Stimulated activated effector memory CD8-positive, alpha-beta T cell treated with anti-CD3 and anti-CD28 coated beads, Interleukin-12 subunit alpha, Interleukin-12 subunit beta, amount 100 ng/mL, for 72 hours (primary cell): Measurements from ENCODE around the gene FRMD4A.
"Not testable (repeated sequence)": the region's sequence is repeated elsewhere in the genome, so short reads cannot be mapped to it uniquely, and the experiment has no call there.

Source experiments
- ATAC-seq: fragments of 150-1000 bp; cut with Tn5 transposase; 2 replicates; pipeline ENCODE4 v1.10.0; 2021
- DNase-seq, 2 donors: peaks; one replicate each; pipeline ENCODE4 v3.0.0; 2021 to 2022; ENCODE audit warnings: low spot score in 2 of 2
- H3K27ac Mint-ChIP-seq: one replicate; pipeline ENCODE4 v1.8.0; 2022; ENCODE audit warnings: mild to moderate bottlenecking, mixed read lengths
- H3K36me3 Mint-ChIP-seq: one replicate; pipeline ENCODE4 v1.8.0; 2022; ENCODE audit warnings: mild to moderate bottlenecking, mixed read lengths
- H3K4me1 Mint-ChIP-seq: one replicate; pipeline ENCODE4 v1.8.0; 2022; ENCODE audit warnings: mixed read lengths
- H3K4me3 Mint-ChIP-seq: one replicate; pipeline ENCODE4 v1.8.0; 2022; ENCODE audit warnings: mild to moderate bottlenecking, mixed read lengths
- H3K9me3 Mint-ChIP-seq: one replicate; pipeline ENCODE4 v1.8.0; 2022; ENCODE audit warnings: mixed read lengths

FRMD4A gene

DNA sequence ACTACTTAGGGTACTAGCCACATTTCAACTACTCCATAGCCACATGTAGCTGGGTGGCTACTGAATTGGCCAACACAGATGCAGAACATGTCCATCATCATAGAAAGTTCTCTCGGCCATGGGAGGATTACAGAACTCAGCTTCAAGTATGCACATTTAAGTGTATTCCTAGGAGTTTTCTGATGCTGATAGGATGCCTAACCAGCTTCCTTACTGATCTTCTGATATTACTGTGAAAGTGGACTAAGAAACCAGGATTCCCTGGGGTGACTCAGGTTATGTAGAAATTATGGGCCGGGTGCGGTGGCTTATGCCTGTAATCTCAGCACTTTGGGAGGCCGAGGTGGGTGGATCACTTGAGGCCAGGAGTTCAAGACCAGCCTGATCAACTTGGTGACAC is 125.5 kb downstream of the FRMD4A start:
- H3K4me3 Mint-ChIP-seq, result no peak overlapping the region
- no peaks in the 10 kb centered on the region for H3K4me1 Mint-ChIP-seq
- H3K9me3 Mint-ChIP-seq, result no peaks in the 10 kb centered on the region
- no peak for ATAC-seq
- H3K36me3 Mint-ChIP-seq, result no peaks in the 10 kb centered on the region
- no peak overlapping the region for H3K27ac Mint-ChIP-seq
- no peak for DNase-seq

- ATAC-seq (no peak), DNase-seq (no peak)
- Mint-ChIP-seq H3K36me3 (no peaks in the 10 kb centered on the region), H3K27ac (no peak overlapping the region), H3K4me1 (no peaks in the 10 kb centered on the region), H3K9me3 (no peaks in the 10 kb centered on the region), H3K4me3 (no peak overlapping the region)
These were observed 129.8 kb downstream of the FRMD4A start for GRCh38 chr10:14200698-14201544.

DNA sequence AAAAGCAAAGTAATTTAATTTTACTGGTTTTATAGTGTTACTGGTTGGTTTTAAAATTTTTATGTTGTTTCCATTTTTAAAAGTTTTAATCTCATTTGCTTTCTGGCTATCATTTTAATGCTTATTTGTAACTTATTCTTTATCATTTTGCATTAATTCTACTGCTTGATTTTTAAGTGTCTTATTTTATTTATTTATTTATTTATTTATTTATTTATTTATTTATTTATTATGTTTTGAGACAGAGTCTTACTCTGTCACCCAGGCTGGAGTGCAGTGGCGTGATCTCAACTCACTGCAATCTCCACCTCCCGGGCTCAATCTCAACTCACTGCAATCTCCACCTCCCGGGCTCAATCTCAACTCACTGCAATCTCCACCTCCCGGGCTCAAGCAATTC is 131.6 kb downstream of the FRMD4A start:
- H3K4me1 Mint-ChIP-seq, H3K9me3 Mint-ChIP-seq, DNase-seq, H3K36me3 Mint-ChIP-seq, H3K4me3 Mint-ChIP-seq, ATAC-seq, H3K27ac Mint-ChIP-seq: not testable (repeated sequence)

- H3K9me3 Mint-ChIP-seq, result no peaks in the 10 kb centered on the region
- H3K27ac Mint-ChIP-seq, result no peak overlapping the region
- no peaks in the 10 kb centered on the region for H3K4me1 Mint-ChIP-seq
- no peak overlapping the region for H3K4me3 Mint-ChIP-seq
- DNase-seq (no peak), ATAC-seq (no peak)
- H3K36me3 Mint-ChIP-seq, result no peaks in the 10 kb centered on the region
These were observed 132.6 kb downstream of the FRMD4A start for GRCh38 chr10:14198078-14198477.

- ATAC-seq (no peak), DNase-seq (no peak)
- H3K4me1 Mint-ChIP-seq, result no peaks in the 10 kb centered on the region
- H3K4me3 Mint-ChIP-seq, result no peak overlapping the region
- no peak overlapping the region for H3K27ac Mint-ChIP-seq
- H3K36me3 Mint-ChIP-seq, result no peaks in the 10 kb centered on the region
- no peaks in the 10 kb centered on the region for H3K9me3 Mint-ChIP-seq
These were observed 134.6 kb downstream of the FRMD4A start for GRCh38 chr10:14196113-14196512.

- no peaks in the 10 kb centered on the region for H3K36me3 Mint-ChIP-seq
- H3K27ac Mint-ChIP-seq, result no peak overlapping the region
- no peak overlapping the region for H3K4me3 Mint-ChIP-seq
- DNase-seq (no peak), ATAC-seq (no peak)
- H3K9me3 Mint-ChIP-seq, result no peaks in the 10 kb centered on the region
- H3K4me1 Mint-ChIP-seq, result no peaks in the 10 kb centered on the region
These were observed 135.3 kb downstream of the FRMD4A start for GRCh38 chr10:14195433-14195832.

- DNase-seq (no peak), ATAC-seq (no peak)
- no peaks in the 10 kb centered on the region for H3K4me1 Mint-ChIP-seq
- H3K9me3 Mint-ChIP-seq, result no peaks in the 10 kb centered on the region
- no peaks in the 10 kb centered on the region for H3K36me3 Mint-ChIP-seq
- no peak overlapping the region for H3K4me3 Mint-ChIP-seq
- no peak overlapping the region for H3K27ac Mint-ChIP-seq
These were observed 138.0 kb downstream of the FRMD4A start for GRCh38 chr10:14192746-14193145.

- Mint-ChIP-seq H3K36me3 (no peaks in the 10 kb centered on the region), H3K4me3 (no peak overlapping the region), H3K4me1 (no peaks in the 10 kb centered on the region), H3K27ac (no peak overlapping the region), H3K9me3 (no peaks in the 10 kb centered on the region)
- DNase-seq, result no peak
- ATAC-seq, result no peak
These were observed 138.9 kb downstream of the FRMD4A start for GRCh38 chr10:14191871-14192270.

DNA sequence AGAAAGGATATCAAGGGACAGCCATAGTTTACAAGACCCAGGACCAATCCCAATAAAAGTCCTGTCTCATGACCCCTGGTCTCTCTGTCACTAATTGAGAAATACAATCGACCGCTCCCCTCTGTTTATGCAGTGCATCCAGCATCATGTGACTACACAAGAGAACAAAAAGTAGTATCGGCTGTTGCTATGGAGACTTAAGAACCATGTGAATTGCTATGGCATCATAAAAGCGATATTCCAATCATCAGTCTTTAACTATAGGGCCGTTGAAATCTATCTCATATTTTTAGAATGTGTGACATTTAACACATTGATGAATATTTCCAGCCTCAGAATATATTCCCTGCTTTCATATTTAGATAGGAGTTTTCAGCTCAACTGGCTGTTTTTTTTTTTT is 139.3 kb downstream of the FRMD4A start:
- Mint-ChIP-seq H3K27ac (no peak overlapping the region), H3K36me3 (peaks cover under 1% of the 10 kb centered on the region)
- no peak for ATAC-seq

GRCh38 chr10:14190702-14191101 is 140.0 kb downstream of the FRMD4A start:
- H3K4me3 Mint-ChIP-seq, result no peak overlapping the region
- no peak overlapping the region for H3K27ac Mint-ChIP-seq
- H3K36me3 Mint-ChIP-seq, result peaks cover 8% of the 10 kb centered on the region

More for the DNA sequence above, 139.3 kb downstream of the FRMD4A start:
- H3K4me1 Mint-ChIP-seq, result peaks cover 2% of the 10 kb centered on the region
- no peak overlapping the region for H3K4me3 Mint-ChIP-seq
- no peaks in the 10 kb centered on the region for H3K9me3 Mint-ChIP-seq
- no peak for DNase-seq

GRCh38 chr10:14186245-14186644 is 144.5 kb downstream of the FRMD4A start:
- ATAC-seq, result peak; percentile 6
- Mint-ChIP-seq H3K36me3 (peaks cover 21% of the 10 kb centered on the region), H3K4me3 (no peak overlapping the region), H3K9me3 (no peaks in the 10 kb centered on the region), H3K4me1 (peaks cover 22% of the 10 kb centered on the region), H3K27ac (peak overlapping the region; percentile 99)
- no peak for DNase-seq

More at GRCh38 chr10:14190702-14191101, 140.0 kb downstream of the FRMD4A start:
- Mint-ChIP-seq H3K9me3 (no peaks in the 10 kb centered on the region), H3K4me1 (peaks cover 9% of the 10 kb centered on the region)
- DNase-seq (no peak), ATAC-seq (no peak)

DNA sequence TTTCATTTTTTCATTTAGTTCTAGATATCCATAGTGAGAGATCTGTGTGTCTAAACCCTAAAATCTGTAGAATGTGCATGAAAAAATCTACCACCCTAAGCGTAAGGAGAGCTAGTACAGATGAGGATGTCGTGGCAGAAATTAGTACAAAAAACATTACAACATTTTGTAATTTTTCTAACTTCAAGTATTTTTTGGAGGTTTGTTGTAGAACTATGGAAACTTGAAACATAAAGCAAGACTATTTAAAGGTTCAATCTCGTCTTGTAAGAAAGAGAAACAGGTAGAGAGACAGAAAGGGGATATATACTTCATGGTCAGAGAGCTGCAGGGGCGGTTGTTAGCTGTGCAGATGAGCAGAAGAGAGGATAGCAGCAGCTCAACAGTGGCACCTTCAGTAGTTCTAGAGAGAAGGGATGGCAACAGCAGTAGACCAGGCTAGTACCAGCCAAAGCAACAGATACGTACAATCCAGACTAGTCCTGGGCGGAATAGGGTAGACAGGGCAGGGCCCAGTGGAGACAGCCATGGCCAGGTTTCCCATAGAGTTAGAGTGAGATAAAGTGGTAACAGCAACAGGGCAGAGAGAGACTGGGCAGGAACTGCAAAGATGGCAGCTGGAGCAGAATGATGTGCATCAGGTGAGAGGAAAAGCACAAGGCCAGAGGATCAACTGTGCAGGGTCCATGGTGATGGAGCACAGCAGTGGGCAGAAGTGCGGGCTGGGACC is 145.2 kb downstream of the FRMD4A start:
- H3K4me3 Mint-ChIP-seq, result peak overlapping the region; percentile 51
- DNase-seq (peak; percentile 21 to 76), ATAC-seq (peak; percentile 88)
- peak overlapping the region; percentile 99 for H3K27ac Mint-ChIP-seq
- H3K36me3 Mint-ChIP-seq, result peaks cover 21% of the 10 kb centered on the region
- peaks cover 22% of the 10 kb centered on the region for H3K4me1 Mint-ChIP-seq
- H3K9me3 Mint-ChIP-seq, result no peaks in the 10 kb centered on the region

DNA sequence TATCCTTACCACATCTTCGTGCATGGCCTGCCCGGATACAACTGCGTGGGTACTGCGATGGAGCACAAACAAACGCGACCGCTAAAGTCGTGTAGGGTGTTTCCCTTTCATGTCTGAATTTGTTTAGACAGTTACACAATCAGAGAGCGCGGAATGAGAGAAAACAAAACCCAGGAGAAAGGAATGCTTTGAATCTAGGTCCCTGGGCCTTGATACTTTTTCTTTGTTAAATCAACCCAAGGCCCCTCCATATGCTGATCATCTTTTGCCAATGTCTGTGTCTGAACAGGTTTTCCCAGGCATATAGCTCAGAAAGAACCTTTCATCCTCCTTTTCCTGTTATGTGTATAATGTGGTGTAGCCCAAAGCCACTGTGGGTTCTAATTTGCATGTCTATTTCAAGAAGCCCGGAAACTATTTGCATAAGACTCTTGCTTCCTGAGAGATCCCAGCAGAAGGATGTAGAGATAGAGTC is 145.8 kb downstream of the FRMD4A start:
- Mint-ChIP-seq H3K4me1 (peaks cover 22% of the 10 kb centered on the region), H3K36me3 (peaks cover 21% of the 10 kb centered on the region), H3K27ac (peak overlapping the region; percentile 99), H3K9me3 (no peaks in the 10 kb centered on the region), H3K4me3 (peak overlapping the region; percentile 51)
- DNase-seq (peak; percentile 19 to 64), ATAC-seq (peak; percentile 68)

DNA sequence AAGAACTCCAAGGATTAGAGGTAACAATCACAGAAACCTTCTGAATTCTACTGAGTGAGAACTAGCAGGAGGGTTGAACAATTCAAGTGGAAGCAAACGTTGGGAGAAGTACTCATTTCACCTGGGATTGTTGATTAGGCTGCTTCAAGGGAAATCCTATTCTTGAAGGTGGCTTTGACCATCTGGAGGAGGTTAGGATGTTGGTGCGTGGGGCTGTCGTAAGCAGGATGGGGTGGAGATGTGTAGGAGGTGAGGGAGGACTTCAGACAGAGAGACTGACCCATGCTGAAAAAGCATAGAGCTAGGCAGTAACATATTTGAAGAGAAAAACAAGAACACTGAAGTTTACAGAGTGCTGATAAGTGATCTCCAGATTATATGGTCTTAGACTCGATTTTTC is 147.9 kb downstream of the FRMD4A start:
- ATAC-seq, result no peak
- Mint-ChIP-seq H3K9me3 (no peaks in the 10 kb centered on the region), H3K4me1 (peaks cover 22% of the 10 kb centered on the region), H3K27ac (no peak overlapping the region), H3K4me3 (no peak overlapping the region), H3K36me3 (peaks cover 21% of the 10 kb centered on the region)
- no peak for DNase-seq

DNA sequence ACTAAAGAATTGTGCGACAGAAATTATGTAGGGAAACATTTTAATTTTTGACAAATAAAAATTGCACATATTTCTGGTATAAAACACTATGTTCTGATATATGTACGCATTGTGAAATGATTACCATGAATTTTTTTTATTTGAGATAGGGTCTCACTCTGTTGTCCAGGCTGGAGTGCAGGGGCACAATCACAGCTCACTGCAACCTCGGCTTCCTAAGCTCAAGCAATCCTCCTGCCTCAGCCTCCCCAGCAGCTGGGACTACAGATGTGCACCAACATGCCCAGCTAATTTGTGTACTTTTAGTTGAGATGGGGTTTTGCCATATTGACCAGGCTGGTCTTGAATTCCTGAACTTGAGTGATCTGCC is 149.2 kb downstream of the FRMD4A start:
- ATAC-seq (no peak), DNase-seq (no peak)
- Mint-ChIP-seq H3K36me3 (peaks cover 21% of the 10 kb centered on the region), H3K9me3 (no peaks in the 10 kb centered on the region), H3K4me1 (peaks cover 21% of the 10 kb centered on the region), H3K4me3 (no peak overlapping the region), H3K27ac (no peak overlapping the region)
